Measurements from ENCODE around the gene B3GALT4.

- TF ChIP-seq CTCF (IDR thresholded peaks at IDR 0.05) (no peak), ZFX (IDR thresholded peaks at IDR 0.05; ENCODE audit: borderline replicate concordance) (no peak)
Observed at GRCh38 chr6:33288141-33288920, 11.4 kb downstream of the B3GALT4 start.
